NCI-H1105 treated with DMSO at 0.1 percent for 48 hours (cell line): ENCODE results near the gene ARHGAP15.

Source experiments
- DNase-seq: peaks from one replicate; lab custom pipeline; 2025; lab: John Stamatoyannopoulos, UW

Gene ARHGAP15

DNA sequence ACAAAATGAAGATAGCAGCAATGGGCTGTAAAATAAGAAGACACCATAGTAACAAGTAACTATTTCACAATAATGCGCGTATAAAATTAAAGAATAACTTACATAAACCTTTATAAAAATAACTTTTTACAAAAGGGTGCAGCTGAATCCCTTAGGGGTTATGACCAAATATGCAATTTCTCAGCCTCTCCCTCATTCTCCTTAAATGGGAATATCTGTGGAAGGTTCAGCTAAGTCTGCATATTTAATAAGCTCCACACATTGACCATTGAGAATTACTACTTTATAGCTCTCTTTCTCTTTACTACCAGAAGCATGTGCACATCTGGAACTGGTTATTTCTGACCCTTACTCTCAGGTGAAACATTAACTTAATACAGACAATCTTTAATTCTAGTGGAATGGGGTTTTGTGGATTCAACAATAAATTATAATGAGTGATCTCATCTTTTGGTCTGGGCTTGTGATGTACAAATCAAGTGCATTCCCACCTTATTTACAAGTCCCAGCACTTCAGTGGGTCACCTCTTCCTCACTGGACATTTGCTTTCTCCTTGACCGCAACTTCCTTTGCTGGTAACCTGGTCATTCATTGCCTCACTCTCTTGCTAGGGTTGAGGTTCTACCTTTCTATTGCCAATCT lies 15.7 kb downstream of the ARHGAP15 start:
- no peak for DNase-seq

DNA sequence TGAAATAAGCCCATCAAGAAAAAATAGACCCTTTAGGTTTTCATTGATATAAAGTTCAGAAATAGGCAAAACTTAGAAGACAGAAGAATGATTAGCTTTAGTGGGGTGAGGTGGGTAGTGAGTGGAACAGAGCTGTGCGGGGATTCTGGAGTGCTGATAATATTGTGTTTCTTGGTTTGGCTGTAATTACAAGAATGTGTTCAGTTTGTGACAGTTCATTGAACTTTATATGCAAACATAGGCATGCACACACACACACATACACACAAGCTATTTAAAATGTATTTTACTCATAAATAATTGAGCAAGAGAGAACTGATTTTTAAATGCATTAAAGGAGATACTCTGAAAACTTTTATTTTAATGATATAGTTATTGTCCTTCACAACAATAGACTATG lies 17.1 kb downstream of the ARHGAP15 start:
- DNase-seq: no peak

DNA sequence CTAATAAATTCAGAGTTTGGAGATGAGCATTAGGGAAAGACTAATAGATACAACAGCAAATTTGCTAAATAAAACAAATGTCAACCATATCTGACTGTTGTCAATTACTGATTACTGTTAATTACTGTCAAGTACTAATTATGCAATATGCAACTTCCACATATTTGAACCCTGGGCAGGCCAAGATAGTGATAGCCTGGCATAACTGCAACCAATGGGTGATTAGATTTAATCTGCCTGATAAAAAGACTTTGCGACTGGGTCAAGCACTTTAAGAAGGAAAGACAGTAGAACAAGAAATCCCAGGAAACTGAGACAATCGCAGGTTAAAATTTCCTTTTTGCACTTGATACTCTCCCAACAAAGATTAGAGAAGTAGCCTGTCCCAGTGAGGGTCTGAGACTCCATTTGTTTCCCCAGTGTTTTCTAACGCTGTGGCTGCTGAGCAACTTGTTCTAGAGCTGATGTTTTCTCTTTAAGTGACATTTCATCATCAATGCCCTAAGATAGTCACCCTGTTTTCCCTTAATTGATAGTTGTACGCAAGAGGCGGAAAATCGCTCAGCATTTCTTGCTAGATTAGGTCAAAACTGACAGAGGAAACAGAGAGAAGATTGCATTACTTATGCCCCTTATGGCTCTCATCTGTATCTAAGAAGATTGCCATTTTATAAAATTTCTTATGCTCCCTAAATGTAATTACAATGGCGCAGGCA lies 17.8 kb downstream of the ARHGAP15 start:
- DNase-seq: no peak

DNA sequence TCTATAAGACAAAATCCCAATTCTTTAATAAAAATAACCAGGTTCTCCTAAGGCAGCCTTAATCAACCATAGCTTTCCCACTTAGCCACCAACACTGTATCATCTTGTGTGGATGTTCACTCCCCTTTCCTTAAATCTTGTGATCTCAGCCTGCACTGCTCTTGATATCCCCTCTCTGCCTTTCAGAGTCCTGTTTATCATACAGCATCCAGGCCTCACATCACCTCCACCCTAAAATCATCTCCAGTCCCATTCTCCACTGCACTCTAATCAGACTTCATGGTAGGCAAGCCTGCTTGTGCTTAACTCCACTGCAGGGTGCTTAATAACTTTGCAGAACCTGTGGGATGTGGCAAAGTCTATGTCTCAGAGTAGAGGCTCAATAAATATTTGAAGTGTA lies 18.8 kb downstream of the ARHGAP15 start:
- DNase-seq: no peak

DNA sequence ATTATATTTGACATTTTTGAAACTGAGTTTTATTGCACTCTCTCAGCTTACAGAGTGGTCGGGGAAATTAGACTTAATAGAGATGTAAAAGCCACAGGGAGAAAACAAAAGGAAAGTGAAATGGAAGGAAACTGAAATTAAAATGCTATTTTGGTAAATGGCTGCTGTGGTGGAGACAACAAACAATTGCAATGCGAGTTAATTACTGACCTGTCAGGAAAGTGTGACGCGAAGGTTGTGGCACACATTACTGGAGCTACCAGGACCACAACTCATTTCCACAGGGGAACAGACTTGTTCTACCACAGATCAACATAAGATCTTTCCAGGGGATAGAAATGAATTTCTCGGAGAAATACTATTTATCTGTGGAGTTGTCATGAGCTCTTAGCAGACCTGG lies 19.5 kb downstream of the ARHGAP15 start:
- no peak for DNase-seq

DNA sequence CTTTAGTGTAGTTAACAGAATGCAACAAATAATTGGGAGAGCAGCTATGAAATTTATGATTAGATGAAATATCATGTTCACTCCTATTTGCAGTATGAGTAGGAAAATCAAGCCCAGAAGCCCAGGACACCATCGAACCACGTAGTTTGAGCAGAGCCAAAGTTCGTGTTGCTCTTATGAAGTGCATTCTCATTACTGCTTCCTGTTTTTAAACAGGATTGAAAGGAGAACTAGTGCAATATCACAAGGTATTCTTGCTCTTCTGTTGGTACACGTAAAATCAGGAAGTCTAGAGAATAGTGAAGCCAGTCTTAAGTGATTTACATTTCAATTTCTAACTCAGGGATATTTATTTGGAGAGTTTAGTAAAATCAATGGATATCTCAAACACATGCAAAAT lies 21.1 kb downstream of the ARHGAP15 start:
- no peak for DNase-seq

DNA sequence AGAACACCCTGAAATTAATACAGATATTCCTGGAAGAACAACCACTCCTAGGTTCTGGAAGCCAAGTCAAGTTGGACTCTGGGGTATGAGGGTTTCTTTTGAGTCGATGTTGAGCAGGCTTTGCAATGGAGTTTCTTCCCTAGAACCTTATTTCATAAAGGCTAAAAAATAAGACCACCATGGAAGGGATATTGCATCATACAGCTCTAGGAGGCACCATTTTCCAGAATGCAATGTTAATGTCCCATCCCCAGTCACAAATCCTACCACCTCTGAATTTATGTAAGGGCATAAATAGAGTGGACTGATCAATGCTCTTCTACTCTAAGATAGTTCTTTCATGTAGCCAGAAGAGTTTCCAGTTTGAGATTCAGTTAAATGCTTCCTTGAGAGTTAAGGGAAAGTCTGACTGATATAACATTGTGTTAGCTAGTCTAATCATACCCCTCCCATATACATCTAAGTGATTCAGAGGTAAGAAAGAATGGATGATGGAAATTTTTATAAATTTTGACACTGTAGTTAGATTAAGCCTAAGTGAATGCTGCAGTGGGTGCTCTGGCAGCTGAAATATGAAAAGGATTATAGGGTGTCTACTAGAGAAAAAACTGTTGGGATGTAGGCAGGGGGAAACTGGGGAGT lies 22.0 kb downstream of the ARHGAP15 start:
- no peak for DNase-seq

DNA sequence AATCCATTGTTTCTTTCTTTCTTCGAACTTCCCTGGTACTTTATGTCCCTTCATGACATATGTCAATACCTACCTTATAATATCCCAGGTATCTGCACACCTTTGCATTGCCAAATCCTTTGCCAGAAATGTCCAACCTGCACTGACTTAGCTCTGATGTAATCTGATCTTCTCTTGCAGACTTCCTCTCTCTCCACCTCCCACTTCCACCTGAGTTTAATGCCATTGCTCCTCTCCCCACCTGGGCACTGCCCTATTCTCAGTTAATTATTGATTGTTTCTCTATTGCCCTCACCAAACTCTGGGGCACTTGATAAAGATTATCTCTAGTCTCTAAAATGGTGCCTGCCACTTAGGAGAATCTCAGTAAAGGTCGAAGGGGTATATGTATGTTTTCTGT lies 23.0 kb downstream of the ARHGAP15 start:
- no peak for DNase-seq

DNA sequence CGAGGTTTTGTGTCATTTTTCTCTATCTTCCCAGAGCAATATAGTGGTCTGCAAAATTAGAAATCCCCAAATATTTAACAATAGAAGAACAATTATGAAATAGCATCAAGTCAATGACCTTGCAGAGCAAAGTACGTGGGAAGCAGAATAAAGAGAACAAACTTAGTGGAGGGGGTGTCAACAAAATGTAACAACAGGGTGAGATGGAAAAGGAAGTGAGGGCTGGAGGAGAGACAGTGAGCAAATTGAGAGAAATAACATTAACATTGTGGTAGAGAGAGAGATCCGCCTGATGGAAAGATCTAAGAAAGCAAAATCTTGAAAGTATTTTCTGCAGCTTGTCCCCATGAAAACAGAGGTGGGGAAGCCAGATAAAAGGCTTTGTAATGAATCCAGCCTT lies 23.4 kb downstream of the ARHGAP15 start:
- DNase-seq: no peak

DNA sequence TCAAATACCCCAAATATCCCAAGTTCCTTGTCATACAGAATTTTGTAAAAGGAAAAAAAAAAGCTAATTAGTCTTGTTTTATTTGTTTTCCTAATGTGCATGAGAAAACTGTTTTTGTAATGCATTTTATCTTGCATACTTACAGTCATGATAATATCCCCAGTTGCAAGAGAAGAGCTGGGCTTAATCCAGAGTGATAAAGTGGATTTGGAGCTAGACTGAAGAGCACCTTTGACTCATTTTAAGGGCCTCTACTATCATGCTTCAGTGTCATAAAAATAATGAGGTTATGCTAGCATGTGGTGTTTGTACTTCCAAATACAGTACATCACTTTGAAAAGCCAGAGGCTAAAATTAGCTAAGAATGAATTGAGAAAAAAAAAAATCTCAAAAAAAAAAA lies 26.4 kb downstream of the ARHGAP15 start:
- DNase-seq: no peak

DNA sequence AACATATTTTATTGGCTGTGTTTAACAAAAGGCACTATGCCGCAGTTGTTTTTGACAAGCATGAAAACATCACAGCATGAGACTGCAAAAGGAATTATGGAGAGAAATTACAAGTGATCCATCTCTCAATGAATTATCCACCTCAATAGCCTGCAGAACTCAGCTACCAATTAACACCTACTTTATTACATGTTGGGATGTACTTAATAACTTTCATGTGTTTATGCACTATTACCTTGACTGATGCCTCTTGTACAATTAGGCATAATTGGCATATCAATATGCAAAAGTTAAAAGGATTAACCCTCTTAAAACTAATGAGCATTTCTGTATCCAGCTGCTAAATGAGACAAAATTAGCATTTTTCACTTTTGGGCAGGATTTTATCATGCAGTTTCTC lies 27.8 kb downstream of the ARHGAP15 start:
- DNase-seq: peak; percentile 4

DNA sequence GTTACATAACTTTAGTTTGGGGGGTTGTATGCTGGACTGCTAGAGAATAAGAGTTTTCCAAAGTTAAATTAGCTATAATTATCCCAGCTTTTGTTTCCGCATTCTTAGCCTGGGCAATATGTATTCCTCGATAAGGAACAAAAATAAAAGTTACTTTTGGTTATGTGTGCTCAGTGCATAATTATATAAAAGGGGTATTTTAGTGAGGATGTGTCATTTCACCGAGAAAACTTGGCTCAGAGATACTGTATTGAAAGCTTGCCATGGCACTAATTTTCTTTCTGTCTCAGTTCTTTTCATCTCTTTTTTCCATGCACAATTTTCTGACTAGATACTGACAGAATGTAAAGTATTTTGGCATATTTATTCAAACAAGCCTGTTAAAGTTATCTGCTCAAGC lies 28.2 kb downstream of the ARHGAP15 start:
- no peak for DNase-seq

DNA sequence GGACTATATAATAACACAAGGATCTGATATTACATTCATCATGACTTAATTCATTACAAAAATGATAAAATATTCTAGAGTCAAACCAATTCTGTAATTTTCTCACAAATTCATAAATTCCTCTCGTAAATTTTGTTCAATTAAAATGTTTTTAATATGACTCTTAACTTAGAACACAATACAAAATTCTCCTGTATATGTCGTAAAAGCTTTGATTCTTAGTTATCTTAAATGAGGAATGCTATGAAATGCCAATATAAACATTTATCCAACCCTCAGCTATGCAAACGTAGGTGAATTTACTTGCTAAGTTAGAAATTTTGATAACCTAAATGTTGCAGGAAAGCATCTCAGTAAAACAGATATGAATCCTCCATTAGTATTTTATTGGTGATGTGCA lies 28.9 kb downstream of the ARHGAP15 start:
- no peak for DNase-seq

DNA sequence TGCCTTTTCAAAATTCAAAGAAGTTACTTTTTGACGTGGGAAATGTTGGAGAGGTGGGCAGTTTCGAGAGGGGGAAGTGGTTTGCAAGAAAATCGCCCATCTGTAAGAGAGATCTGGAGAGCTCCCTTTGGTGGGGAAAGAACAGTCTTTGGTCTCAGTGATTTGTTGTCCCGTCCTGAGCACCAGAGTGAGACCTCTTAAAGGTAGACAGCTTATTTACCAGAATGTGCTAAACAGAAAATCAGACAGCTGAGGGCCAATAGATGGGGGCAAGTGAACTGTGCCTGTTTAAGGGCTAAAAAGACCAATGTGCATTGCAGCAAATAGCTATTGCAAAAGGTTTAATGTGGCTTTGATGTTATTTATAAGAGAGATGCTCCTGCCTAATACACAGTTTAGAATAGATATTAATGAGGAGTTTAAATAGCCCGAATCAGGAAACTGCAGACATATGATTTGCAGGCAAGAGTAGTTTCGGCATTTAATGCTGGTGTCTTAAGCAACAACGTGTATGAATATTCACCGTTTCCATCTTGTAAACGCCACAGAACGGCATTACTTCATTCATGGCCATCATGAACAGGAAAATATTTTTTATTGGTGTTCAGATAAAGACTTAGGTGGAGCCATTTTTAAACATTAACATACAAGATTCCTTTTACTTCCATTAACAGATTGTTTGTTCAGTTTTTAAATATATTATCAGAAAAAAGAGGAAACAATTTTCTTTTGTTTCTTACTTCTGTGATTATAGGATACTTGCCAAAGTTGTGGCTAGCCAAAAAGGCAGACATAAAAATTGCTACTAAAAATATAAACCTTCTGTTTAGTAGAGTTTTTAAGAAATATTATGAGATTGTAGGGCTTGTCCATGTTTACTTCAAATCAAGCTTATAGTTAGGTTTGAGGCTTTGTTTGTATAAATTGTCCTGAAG lies 29.6 kb downstream of the ARHGAP15 start:
- DNase-seq: no peak

DNA sequence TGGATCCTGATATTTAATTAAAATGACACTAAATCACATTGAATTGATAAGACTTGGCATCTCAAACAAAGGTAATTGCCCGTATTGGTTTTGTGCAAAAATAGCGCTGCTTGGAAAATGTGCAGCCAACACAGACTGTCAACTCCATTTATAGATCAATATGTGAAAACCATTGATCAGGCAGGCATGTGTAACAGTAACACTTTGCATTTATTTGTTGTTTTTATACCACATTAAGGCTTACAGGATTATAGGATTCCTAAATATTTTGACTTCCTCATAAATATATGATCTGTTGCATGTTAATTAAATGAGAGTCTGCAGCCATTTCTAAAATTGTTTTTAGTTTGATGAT lies 30.2 kb downstream of the ARHGAP15 start:
- DNase-seq: no peak

DNA sequence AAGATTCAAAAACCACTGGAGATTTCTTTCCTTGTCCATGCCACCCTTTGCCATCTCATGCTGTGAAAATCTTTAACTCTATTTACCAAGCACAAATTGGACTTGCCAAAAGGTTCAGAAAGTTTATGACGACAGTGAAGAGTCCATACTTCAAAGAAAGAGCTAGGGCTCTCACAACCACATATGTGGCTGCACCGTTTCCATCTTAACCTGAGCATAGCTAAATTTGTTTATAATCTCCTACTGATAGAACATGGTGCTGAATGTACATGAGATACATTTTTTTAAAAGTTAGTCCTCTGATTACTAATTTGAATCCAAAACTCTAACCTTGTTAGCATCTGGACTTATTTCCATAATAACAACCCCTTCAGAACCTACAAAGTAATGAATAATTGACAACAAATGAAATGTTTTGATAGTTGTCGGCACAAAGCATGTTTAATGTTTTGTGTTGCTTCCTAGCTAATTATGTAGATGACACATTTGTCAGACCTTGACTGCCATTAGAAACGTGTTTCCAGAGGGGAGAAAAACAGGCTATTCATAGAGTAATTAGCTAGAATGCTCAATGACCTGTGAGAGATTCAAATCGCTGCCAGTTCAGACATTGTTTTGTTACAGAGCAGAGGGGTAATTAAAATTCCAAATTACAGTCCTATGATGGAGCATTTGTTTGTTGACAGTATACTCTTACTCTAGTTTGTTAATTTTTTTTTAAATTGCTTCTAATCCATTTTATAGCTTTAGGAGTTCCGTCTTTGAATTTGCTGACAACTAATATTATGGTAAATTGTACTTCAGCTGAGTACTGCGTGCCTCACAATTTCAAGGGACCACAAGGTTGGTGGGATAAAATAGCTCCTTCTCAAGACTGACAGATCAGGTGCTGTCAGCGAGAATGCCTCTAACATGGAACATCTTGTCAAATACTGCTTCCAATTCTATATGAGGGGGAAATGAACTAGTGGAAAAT lies 31.8 kb downstream of the ARHGAP15 start:
- peak; percentile 92 for DNase-seq

DNA sequence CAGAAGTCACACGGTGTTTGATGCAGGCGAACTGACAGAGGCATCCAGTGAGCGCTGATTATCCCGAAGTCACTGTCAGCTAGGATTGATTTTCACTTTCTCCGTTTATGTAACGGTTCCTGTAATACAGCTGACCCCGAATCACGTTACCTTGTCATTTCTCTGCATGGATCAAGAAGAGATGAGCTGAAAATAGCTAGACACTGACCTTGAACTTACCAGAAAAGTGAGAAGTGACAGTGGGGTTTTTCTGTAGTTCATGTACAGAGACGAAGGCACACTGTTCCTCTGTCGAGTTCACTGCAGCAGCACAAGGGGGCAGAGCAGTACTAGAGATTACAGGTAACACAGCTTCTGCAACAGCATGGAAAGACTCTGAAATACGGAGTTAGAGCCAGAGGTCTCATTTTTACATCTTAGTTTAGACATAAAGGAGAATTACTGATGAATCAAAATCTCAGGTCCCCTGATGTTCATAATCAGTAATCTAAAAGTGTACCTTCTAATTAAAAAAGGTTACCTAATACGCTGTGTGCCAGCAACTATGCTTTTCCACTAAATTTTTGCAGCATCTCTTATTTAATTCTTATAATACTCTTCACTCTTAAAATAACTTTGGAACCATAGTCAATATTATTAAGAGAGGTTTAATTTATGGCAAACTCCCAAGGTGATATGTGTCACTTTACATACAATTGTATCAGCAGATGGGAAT lies 33.1 kb downstream of the ARHGAP15 start:
- DNase-seq: peak; percentile 67

DNA sequence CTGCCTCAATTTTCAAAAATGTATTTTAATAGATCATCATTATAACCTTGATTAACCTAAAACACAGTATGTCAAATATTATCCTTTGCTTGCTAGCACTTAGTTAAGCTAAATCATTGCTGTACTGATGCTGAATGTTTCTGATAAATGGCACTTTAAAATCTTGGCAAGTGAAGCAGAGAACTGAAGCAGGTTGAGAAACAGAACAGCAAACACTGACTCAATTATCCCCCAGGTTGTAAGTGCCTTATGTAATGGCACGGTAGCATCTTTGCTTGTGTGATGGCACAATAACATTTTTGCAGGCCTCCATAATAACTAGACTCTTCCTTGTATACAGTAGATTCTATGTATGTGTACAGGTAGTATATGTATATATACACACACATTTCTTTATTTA lies 33.8 kb downstream of the ARHGAP15 start:
- peak; percentile 55 for DNase-seq

DNA sequence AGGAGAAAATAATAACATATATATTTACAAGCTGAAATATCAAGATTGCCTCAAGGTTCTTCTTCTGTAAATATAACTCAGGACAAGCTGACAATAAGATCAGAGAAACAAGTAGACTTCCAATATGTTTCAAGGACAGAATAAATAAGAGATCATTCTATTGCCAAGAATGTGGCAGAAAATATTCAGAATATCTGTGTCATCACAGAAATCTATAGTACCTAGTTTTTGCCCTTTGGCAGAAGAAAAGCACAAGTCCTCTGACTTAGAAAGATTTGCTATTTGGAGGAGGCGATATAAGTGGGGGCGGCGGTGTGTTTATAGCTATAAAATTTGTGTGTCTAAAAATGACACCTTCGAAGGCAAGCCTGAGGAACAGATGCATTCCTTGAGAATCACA lies 34.3 kb downstream of the ARHGAP15 start:
- DNase-seq: no peak

DNA sequence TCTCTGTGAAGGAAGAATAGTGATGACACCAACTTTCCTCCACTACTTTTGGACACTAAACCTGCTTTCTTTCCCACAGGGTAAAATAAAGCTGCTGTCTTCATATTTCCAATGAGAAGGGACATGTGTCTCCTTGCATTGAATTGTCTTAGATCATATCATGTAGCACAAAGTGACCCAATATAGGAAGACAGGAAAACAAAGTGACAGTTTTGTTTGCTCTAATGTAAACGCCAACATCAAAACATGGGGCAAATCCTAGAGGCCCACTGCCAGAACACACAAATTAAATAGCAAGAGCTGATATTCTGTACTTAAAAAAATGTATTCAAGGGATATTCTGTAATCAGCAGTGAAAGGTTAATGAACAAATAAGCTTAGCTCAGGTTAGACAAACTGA lies 36.1 kb downstream of the ARHGAP15 start:
- no peak for DNase-seq

DNA sequence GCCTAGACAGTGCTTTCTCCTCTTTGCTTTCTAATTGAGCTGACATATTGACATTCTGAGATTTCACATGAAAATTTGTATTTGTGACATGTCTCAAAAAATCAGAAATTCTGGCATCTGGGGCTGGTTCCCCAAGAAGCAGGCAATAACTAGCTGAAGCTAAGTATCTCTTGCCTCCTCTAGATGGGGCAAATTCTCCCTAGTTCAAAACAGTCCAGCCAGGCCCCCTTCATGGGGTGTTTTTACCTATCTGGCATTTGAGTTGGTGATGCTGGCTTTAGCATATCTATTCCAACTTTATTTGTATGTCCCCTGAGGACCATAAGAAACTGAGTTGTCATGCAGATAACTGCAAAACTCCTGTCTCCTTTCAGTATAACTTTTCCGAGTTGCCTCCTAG lies 39.9 kb downstream of the ARHGAP15 start:
- no peak for DNase-seq
